ENCODE measurements around the gene PEMT. TPM values are rescaled to one million over a fixed set of nuclear protein-coding genes. Genes with fewer than 3 reads are reported as not detected.

Gene PEMT
- total and polyA plus RNA-seq, 2 donors from 2014 or later: 36.8 to 52.1 TPM

GRCh38 chr17:17507465-17508011, 84.0 kb downstream of the PEMT start:
- H3K9ac ChIP-seq (ENCODE audit: low read length in 3 of 3): no peak overlapping the region
- TF ChIP-seq CTCF (IDR thresholded peaks at IDR 0.05; ENCODE audit: borderline replicate concordance, extremely low read depth, insufficient read depth): no peak
- H3K9me3 ChIP-seq (ENCODE audit: control insufficient read depth in 2 of 3, insufficient read depth in 1 of 3, low read length in 3 of 3): no peaks in the 10 kb centered on the region
- intact Hi-C loops (cut with DNase I): no loop called here
- no peak overlapping the region for H3K4me3 ChIP-seq (ENCODE audit: low read length in 3 of 3)
- H3K4me1 ChIP-seq (ENCODE audit: control insufficient read depth in 2 of 3, insufficient read depth in 2 of 3, low read depth in 1 of 3, low read length in 3 of 3): no peaks in the 10 kb centered on the region
- H3K27me3 ChIP-seq (ENCODE audit: control insufficient read depth, insufficient read depth, low read length): no peaks in the 10 kb centered on the region
- H3K27ac ChIP-seq (ENCODE audit: low read depth in 2 of 2, low read length in 2 of 2): no peak overlapping the region
- H3K36me3 ChIP-seq (ENCODE audit: control insufficient read depth in 2 of 3, insufficient read depth in 3 of 3, low read length in 3 of 3): no peaks in the 10 kb centered on the region
- DNase-seq: peak in 1 of 5 donors; percentile 63
- no peak for FAIRE-seq

GRCh38 chr17:17506893-17507464, 84.5 kb downstream of the PEMT start:
- no peaks in the 10 kb centered on the region for H3K27me3 ChIP-seq (ENCODE audit: control insufficient read depth, insufficient read depth, low read length)

GRCh38 chr17:17506181-17506741, 85.2 kb downstream of the PEMT start:
- Histone ChIP-seq H3K9me3 (ENCODE audit: control insufficient read depth in 2 of 3, insufficient read depth in 1 of 3, low read length in 3 of 3) (no peaks in the 10 kb centered on the region), H3K9ac (ENCODE audit: low read length in 3 of 3) (no peak overlapping the region), H3K36me3 (ENCODE audit: control insufficient read depth in 2 of 3, insufficient read depth in 3 of 3, low read length in 3 of 3) (no peaks in the 10 kb centered on the region), H3K4me3 (ENCODE audit: low read length in 3 of 3) (no peak overlapping the region), H3K4me1 (ENCODE audit: control insufficient read depth in 2 of 3, insufficient read depth in 2 of 3, low read depth in 1 of 3, low read length in 3 of 3) (no peaks in the 10 kb centered on the region), H3K27me3 (ENCODE audit: control insufficient read depth, insufficient read depth, low read length) (no peaks in the 10 kb centered on the region), H3K27ac (ENCODE audit: low read depth in 2 of 2, low read length in 2 of 2) (peak overlapping the region in 1 of 2 donors; percentile 37)
- intact Hi-C loops (cut with DNase I): no loop called here
- DNase-seq (peak in 1 of 5 donors; percentile 74), FAIRE-seq (no peak)
- TF ChIP-seq CTCF (IDR thresholded peaks at IDR 0.05; ENCODE audit: borderline replicate concordance, extremely low read depth, insufficient read depth): no peak

More at GRCh38 chr17:17506893-17507464, 84.5 kb downstream of the PEMT start:
- no peak overlapping the region for H3K4me3 ChIP-seq (ENCODE audit: low read length in 3 of 3)
- intact Hi-C loops (cut with DNase I): no loop called here
- FAIRE-seq (no peak), DNase-seq (peak in 2 of 5 donors; percentile 29 to 72)
- H3K36me3 ChIP-seq (ENCODE audit: control insufficient read depth in 2 of 3, insufficient read depth in 3 of 3, low read length in 3 of 3): no peaks in the 10 kb centered on the region
- H3K27ac ChIP-seq (ENCODE audit: low read depth in 2 of 2, low read length in 2 of 2): peak overlapping the region in 1 of 2 donors; percentile 37
- no peak for TF ChIP-seq CTCF (IDR thresholded peaks at IDR 0.05; ENCODE audit: borderline replicate concordance, extremely low read depth, insufficient read depth)
- H3K4me1 ChIP-seq (ENCODE audit: control insufficient read depth in 2 of 3, insufficient read depth in 2 of 3, low read depth in 1 of 3, low read length in 3 of 3): no peaks in the 10 kb centered on the region
- H3K9me3 ChIP-seq (ENCODE audit: control insufficient read depth in 2 of 3, insufficient read depth in 1 of 3, low read length in 3 of 3): no peaks in the 10 kb centered on the region
- no peak overlapping the region for H3K9ac ChIP-seq (ENCODE audit: low read length in 3 of 3)

Data from kidney (tissue), 14 donors.